Mesenchymal stem cell (in vitro differentiated cells and primary cell): ENCODE measurements around the gene HDAC1.

ENCODE experiments used
- DNase-seq: peaks from one replicate; pipeline ENCODE4 v3.0.0-alpha.2; 2013
- H2AFZ ChIP-seq: one replicate; pipeline ENCODE4 v1.6.1; 2013; ENCODE audit warnings: low read depth, mild to moderate bottlenecking, control low read depth, inconsistent platforms, low read length, moderate library complexity
- H2AK5ac ChIP-seq: 2 replicates; pipeline ENCODE4 v1.6.1; 2013; ENCODE audit warnings: low read length, moderate library complexity, mild to moderate bottlenecking, inconsistent platforms; ENCODE audit not compliant: severe bottlenecking
- H2BK120ac ChIP-seq: one replicate; pipeline ENCODE4 v1.6.1; 2013; ENCODE audit warnings: low read depth, mild to moderate bottlenecking, inconsistent platforms, low read length, moderate library complexity
- H2BK12ac ChIP-seq, 2 experiments: one replicate each; pipeline ENCODE4 v1.6.1; 2013; ENCODE audit warnings: inconsistent platforms in 2 of 2, low read length in 2 of 2, mild to moderate bottlenecking in 2 of 2, moderate library complexity in 2 of 2, control low read depth in 1 of 2
- H2BK15ac ChIP-seq: one replicate; pipeline ENCODE4 v1.6.1; 2013; ENCODE audit warnings: mild to moderate bottlenecking, low read depth, inconsistent platforms; ENCODE audit not compliant: poor library complexity, severe bottlenecking
- H2BK5ac ChIP-seq: 2 replicates; pipeline ENCODE4 v1.6.1; 2013; ENCODE audit warnings: low read depth, mild to moderate bottlenecking, low read length, control low read depth, inconsistent platforms; ENCODE audit not compliant: poor library complexity, severe bottlenecking
- H3K14ac ChIP-seq, 2 experiments: one replicate each; pipeline ENCODE4 v1.6.1; 2013; ENCODE audit warnings: inconsistent platforms in 2 of 2, low read length in 2 of 2, control low read depth in 1 of 2, mild to moderate bottlenecking in 1 of 2, moderate library complexity in 1 of 2
- H3K18ac ChIP-seq, 2 experiments: one replicate each; pipeline ENCODE4 v1.6.1; 2013; ENCODE audit warnings: inconsistent platforms in 2 of 2, low read length in 2 of 2, control low read depth in 1 of 2, low read depth in 1 of 2, mild to moderate bottlenecking in 1 of 2
- H3K23ac ChIP-seq, 2 experiments: one replicate each; pipeline ENCODE4 v1.6.1; 2013; ENCODE audit warnings: inconsistent platforms in 2 of 2, low read length in 2 of 2, mild to moderate bottlenecking in 2 of 2, moderate library complexity in 2 of 2, control low read depth in 1 of 2
- H3K27ac ChIP-seq: 2 replicates; pipeline ENCODE4 v1.5.1; 2013; ENCODE audit warnings: mild to moderate bottlenecking, moderate library complexity, low read length, control low read depth, inconsistent platforms; ENCODE audit not compliant: poor library complexity, severe bottlenecking
- H3K27me3 ChIP-seq, 2 experiments: 2 replicates each; pipeline versions ENCODE4 v1.6.1 to v1.7.0; 2013; ENCODE audit warnings: low read length in 2 of 2, mild to moderate bottlenecking in 2 of 2, moderate library complexity in 2 of 2, control low read depth in 1 of 2, inconsistent platforms in 1 of 2; ENCODE audit not compliant: control insufficient read depth in 1 of 2, insufficient read depth in 1 of 2
- H3K36me3 ChIP-seq, 2 experiments: 2 replicates each; pipeline versions ENCODE4 v1.6.1 to v1.7.0; 2013; ENCODE audit warnings: low read length in 2 of 2, control low read depth in 1 of 2, inconsistent platforms in 1 of 2, low read depth in 1 of 2, mild to moderate bottlenecking in 1 of 2; ENCODE audit not compliant: insufficient read depth in 2 of 2, control insufficient read depth in 1 of 2
- H3K4ac ChIP-seq, 2 experiments: one replicate each; pipeline ENCODE4 v1.6.1; 2013; ENCODE audit warnings: inconsistent platforms in 2 of 2, low read length in 2 of 2, mild to moderate bottlenecking in 2 of 2, moderate library complexity in 2 of 2, control low read depth in 1 of 2, low read depth in 1 of 2
- H3K4me1 ChIP-seq: 2 replicates; pipeline ENCODE4 v1.6.1; 2013; ENCODE audit warnings: low read depth, low read length, control low read depth; ENCODE audit not compliant: control insufficient read depth, insufficient read depth
- H3K4me2 ChIP-seq: 2 replicates; pipeline ENCODE4 v1.6.1; 2013; ENCODE audit warnings: low read length, mild to moderate bottlenecking, inconsistent platforms; ENCODE audit not compliant: poor library complexity, severe bottlenecking
- H3K4me3 ChIP-seq, 2 experiments: 2 replicates each; pipeline versions ENCODE4 v1.5.1 to v1.7.0; 2013; ENCODE audit warnings: low read length in 2 of 2, mild to moderate bottlenecking in 2 of 2, control low read depth in 1 of 2, low read depth in 1 of 2; ENCODE audit not compliant: insufficient read depth in 1 of 2
- H3K79me1 ChIP-seq: replicated peaks from 2 replicates; pipeline ENCODE4 v1.6.1; 2013; ENCODE audit warnings: mild to moderate bottlenecking, control low read depth, low read length, inconsistent platforms; ENCODE audit not compliant: poor library complexity, severe bottlenecking
- H3K9ac ChIP-seq: 2 replicates; pipeline ENCODE4 v1.7.0; 2013; ENCODE audit warnings: mild to moderate bottlenecking, low read length, moderate library complexity
- H3K9me3 ChIP-seq: 2 replicates; pipeline ENCODE4 v1.7.0; 2013; ENCODE audit warnings: mild to moderate bottlenecking, low read length; ENCODE audit not compliant: control insufficient read depth
- H4K8ac ChIP-seq: one replicate; pipeline ENCODE4 v1.6.1; 2013; ENCODE audit warnings: inconsistent platforms, mild to moderate bottlenecking, low read length, moderate library complexity
- H4K91ac ChIP-seq: one replicate; pipeline ENCODE4 v1.6.1; 2013; ENCODE audit warnings: mild to moderate bottlenecking, low read length, inconsistent platforms
- WGBS: methylation state at CpG from one replicate; pipeline ENCODE4 v1.1.7; 2013; ENCODE audit warnings: mixed read lengths; 5-methylcytosine and 5-hydroxymethylcytosine counted together

The HDAC1 gene

GRCh38 chr1:32272557-32273390, 19.1 kb upstream of the HDAC1 start:
- Histone ChIP-seq H3K14ac (peak overlapping the region in 1 of 2 experiments; percentile 96), H4K8ac (peak overlapping the region; percentile 19), H2AK5ac (no peak overlapping the region), H3K9me3 (no peaks in the 10 kb centered on the region), H3K4me1 (peaks cover 8% of the 10 kb centered on the region), H3K18ac (peak overlapping the region; percentile 34 to 52), H2BK5ac (no peak overlapping the region), H3K36me3 (no peaks in the 10 kb centered on the region), H3K27me3 (peaks cover 13 to 70% of the 10 kb centered on the region in 2 experiments), H3K27ac (no peak overlapping the region), H3K23ac (peak overlapping the region in 1 of 2 experiments; percentile 37), H2BK120ac (no peak overlapping the region), H2AFZ (no peak overlapping the region), H3K4ac (peak overlapping the region in 1 of 2 experiments; percentile 49), H4K91ac (peak overlapping the region; percentile 73), H2BK15ac (peak overlapping the region; percentile 74), H3K9ac (no peak overlapping the region), H3K4me3 (no peak overlapping the region), H3K79me1 (no peaks in the 10 kb centered on the region), H2BK12ac (peak overlapping the region; percentile 32 to 89), H3K4me2 (no peak overlapping the region)
- 76% methylated on average over 7 of the region's 7 CpGs for WGBS
- DNase-seq = no peak

GRCh38 chr1:32273391-32274208, 18.3 kb upstream of the HDAC1 start:
- H2AK5ac ChIP-seq = no peak overlapping the region
- no peak overlapping the region for H3K14ac ChIP-seq
- no peak overlapping the region for H3K4ac ChIP-seq
- H3K27ac ChIP-seq = no peak overlapping the region
- no peak overlapping the region for H4K91ac ChIP-seq
- H3K18ac ChIP-seq = peak overlapping the region; percentile 38 to 52
- H2BK5ac ChIP-seq = no peak overlapping the region
- no peak overlapping the region for H3K9ac ChIP-seq
- no peak overlapping the region for H3K23ac ChIP-seq
- H3K36me3 ChIP-seq = no peaks in the 10 kb centered on the region
- H3K4me2 ChIP-seq = no peak overlapping the region
- DNase-seq = peak; percentile 27
- peak overlapping the region; percentile 79 for H4K8ac ChIP-seq
- H2BK12ac ChIP-seq = peak overlapping the region in 1 of 2 experiments; percentile 52
- H2BK15ac ChIP-seq = peak overlapping the region; percentile 61
- no peak overlapping the region for H2BK120ac ChIP-seq
- no peak overlapping the region for H2AFZ ChIP-seq
- WGBS = 52% methylated on average over 8 of the region's 10 CpGs
- peaks cover 13 to 72% of the 10 kb centered on the region in 2 experiments for H3K27me3 ChIP-seq
- H3K9me3 ChIP-seq = no peaks in the 10 kb centered on the region
- H3K79me1 ChIP-seq = no peaks in the 10 kb centered on the region
- H3K4me3 ChIP-seq = no peak overlapping the region
- H3K4me1 ChIP-seq = peaks cover 8% of the 10 kb centered on the region

GRCh38 chr1:32274646-32275340, 17.1 kb upstream of the HDAC1 start:
- H3K4ac ChIP-seq = no peak overlapping the region
- H3K4me3 ChIP-seq = no peak overlapping the region
- no peaks in the 10 kb centered on the region for H3K79me1 ChIP-seq
- H3K27me3 ChIP-seq = peaks cover 13 to 81% of the 10 kb centered on the region in 2 experiments
- no peak for DNase-seq
- H2BK15ac ChIP-seq = no peak overlapping the region
- no peak overlapping the region for H2AFZ ChIP-seq
- H3K14ac ChIP-seq = no peak overlapping the region
- peaks cover 8% of the 10 kb centered on the region for H3K4me1 ChIP-seq
- no peak overlapping the region for H4K8ac ChIP-seq
- H4K91ac ChIP-seq = no peak overlapping the region
- no peak overlapping the region for H3K4me2 ChIP-seq
- no peak overlapping the region for H3K23ac ChIP-seq
- no peak overlapping the region for H2AK5ac ChIP-seq
- no peaks in the 10 kb centered on the region for H3K36me3 ChIP-seq
- H2BK120ac ChIP-seq = no peak overlapping the region
- no peak overlapping the region for H2BK5ac ChIP-seq
- no peak overlapping the region for H3K27ac ChIP-seq
- 77% methylated on average over 31 of the region's 31 CpGs for WGBS
- no peak overlapping the region for H3K18ac ChIP-seq
- no peak overlapping the region for H3K9ac ChIP-seq
- H2BK12ac ChIP-seq = no peak overlapping the region
- no peaks in the 10 kb centered on the region for H3K9me3 ChIP-seq
